Measurements from ENCODE around the gene MEIS2. TPM values are rescaled to one million over a fixed set of nuclear protein-coding genes. Genes with fewer than 3 reads are reported as not detected.

MEIS2 gene
- total and polyA plus RNA-seq, 8 donors: 3.9 to 77.7 (median 25.9) TPM

GRCh38 chr15:36875740-36876334 lies 224.5 kb downstream of the MEIS2 start:
- Histone ChIP-seq H3K9me3 (no peaks in the 10 kb centered on the region), H3K36me3 (no peaks in the 10 kb centered on the region), H3K27me3 (peaks cover 0 to 36% (median 27%) of the 10 kb centered on the region in 3 donors), H3K27ac (no peak overlapping the region), H3K4me1 (peaks cover 0 to 12% (median 4%) of the 10 kb centered on the region in 4 donors), H3K4me3 (no peak overlapping the region)
- no peak for TF ChIP-seq CTCF (IDR thresholded peaks at IDR 0.05)
- TF ChIP-seq POLR2A (IDR thresholded peaks at IDR 0.05): no peak
- TF ChIP-seq EP300 (IDR thresholded peaks at IDR 0.05): no peak
- no peak for TF ChIP-seq POLR2AphosphoS5 (IDR thresholded peaks at IDR 0.05)
- 40 to 56% (median 47%) methylated on average over 2 of the region's 2 CpGs for WGBS, 5 donors
- intact Hi-C loops (cut with DNase I; ENCODE audit: low total_unique reads): no loop called here
- DNase-seq: no peak

GRCh38 chr15:36874930-36875329 lies 225.4 kb downstream of the MEIS2 start:
- intact Hi-C loops (cut with DNase I; ENCODE audit: low total_unique reads): no loop called here
- H3K9me3 ChIP-seq: no peaks in the 10 kb centered on the region
- WGBS, 5 donors: 77 to 87% (median 81%) methylated on average over 5 of the region's 5 CpGs
- TF ChIP-seq EP300 (IDR thresholded peaks at IDR 0.05) (no peak), POLR2AphosphoS5 (IDR thresholded peaks at IDR 0.05) (no peak), CTCF (IDR thresholded peaks at IDR 0.05) (no peak), POLR2A (IDR thresholded peaks at IDR 0.05) (no peak)
- peaks cover 0 to 27% (median 18%) of the 10 kb centered on the region in 3 donors for H3K27me3 ChIP-seq
- H3K4me3 ChIP-seq: no peak overlapping the region
- no peaks in the 10 kb centered on the region for H3K36me3 ChIP-seq
- DNase-seq: no peak
- H3K4me1 ChIP-seq: peaks cover 0 to 3% (median 0%) of the 10 kb centered on the region in 4 donors
- no peak overlapping the region for H3K27ac ChIP-seq

GRCh38 chr15:36867436-36867835 lies 232.9 kb downstream of the MEIS2 start:
- intact Hi-C loops (cut with DNase I; ENCODE audit: low total_unique reads): no loop called here
- no peaks in the 10 kb centered on the region for H3K36me3 ChIP-seq
- WGBS, 5 donors: 89 to 94% (median 90%) methylated on average over 4 of the region's 4 CpGs

GRCh38 chr15:36866896-36867295 lies 233.5 kb downstream of the MEIS2 start:
- H3K4me1 ChIP-seq: no peaks in the 10 kb centered on the region
- no peak for DNase-seq
- intact Hi-C loops (cut with DNase I; ENCODE audit: low total_unique reads): no loop called here
- H3K36me3 ChIP-seq: no peaks in the 10 kb centered on the region
- no peak overlapping the region for H3K4me3 ChIP-seq
- no peaks in the 10 kb centered on the region for H3K27me3 ChIP-seq
- TF ChIP-seq CTCF (IDR thresholded peaks at IDR 0.05) (no peak), POLR2AphosphoS5 (IDR thresholded peaks at IDR 0.05) (no peak), EP300 (IDR thresholded peaks at IDR 0.05) (no peak), POLR2A (IDR thresholded peaks at IDR 0.05) (no peak)
- no peaks in the 10 kb centered on the region for H3K9me3 ChIP-seq
- WGBS, 5 donors: 93 to 95% (median 93%) methylated on average over 3 of the region's 3 CpGs
- H3K27ac ChIP-seq: no peak overlapping the region

More at GRCh38 chr15:36867436-36867835, 232.9 kb downstream of the MEIS2 start:
- H3K9me3 ChIP-seq: no peaks in the 10 kb centered on the region
- no peak overlapping the region for H3K4me3 ChIP-seq
- no peaks in the 10 kb centered on the region for H3K27me3 ChIP-seq
- TF ChIP-seq POLR2AphosphoS5 (IDR thresholded peaks at IDR 0.05): no peak
- no peak for TF ChIP-seq POLR2A (IDR thresholded peaks at IDR 0.05)
- no peak for TF ChIP-seq CTCF (IDR thresholded peaks at IDR 0.05)
- no peak for TF ChIP-seq EP300 (IDR thresholded peaks at IDR 0.05)
- no peak overlapping the region for H3K27ac ChIP-seq
- H3K4me1 ChIP-seq: no peaks in the 10 kb centered on the region
- no peak for DNase-seq

All from stomach (tissue), 9 donors.